ENCODE results near the gene KPNA4. TPM values are rescaled to one million over a fixed set of nuclear protein-coding genes. Genes with fewer than 3 reads are reported as not detected.

The KPNA4 gene
- total and polyA plus RNA-seq, 7 donors, result 15.0 to 52.8 (median 45.4) TPM

DNA sequence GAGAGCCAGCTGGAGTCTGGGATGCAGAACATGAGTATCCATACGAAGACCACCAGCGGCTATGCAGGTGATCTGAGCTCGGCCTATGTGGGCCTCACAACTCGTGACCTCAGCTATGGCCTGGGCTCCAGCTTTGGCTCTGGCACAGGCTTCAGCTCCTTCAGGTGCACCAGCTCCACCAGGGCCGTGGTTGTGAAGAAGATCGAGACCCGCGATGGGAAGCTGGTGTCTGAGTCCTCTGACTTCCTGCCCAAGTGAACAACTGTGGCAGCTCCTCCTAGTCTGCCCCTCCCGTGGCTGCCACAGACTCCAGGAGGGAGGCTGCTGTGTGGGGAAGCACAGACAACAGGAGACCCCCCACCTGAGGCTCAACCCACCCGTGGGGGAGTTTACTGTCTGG, 3.6 kb upstream of the KPNA4 start:
- Histone ChIP-seq H3K9me3 (no peaks in the 10 kb centered on the region), H3K27ac (no peak overlapping the region), H3K36me3 (no peaks in the 10 kb centered on the region), H3K4me3 (no peak overlapping the region), H3K27me3 (no peaks in the 10 kb centered on the region), H3K4me1 (peaks cover 0 to 17% (median 6%) of the 10 kb centered on the region in 4 donors)
- WGBS, 2 donors, result 80 to 92% methylated on average over 10 of the region's 10 CpGs
- intact Hi-C loops (cut with DNase I), result loop anchor here (5.0 kb wide), 2 partner anchors 122 to 653 kb away; partner anchors contain the start of genes NMD3 and TRIM59
- TF ChIP-seq POLR2A (IDR thresholded peaks at IDR 0.05), result no peak
- TF ChIP-seq EP300 (IDR thresholded peaks at IDR 0.05), result no peak
- TF ChIP-seq CTCF (IDR thresholded peaks at IDR 0.05), result no peak
- TF ChIP-seq POLR2AphosphoS5 (IDR thresholded peaks at IDR 0.05), result no peak
- no peak for DNase-seq

GRCh38 chr3:160567774-160568173, 2.4 kb upstream of the KPNA4 start:
- intact Hi-C loops (cut with DNase I), result loop anchor here (2.0 to 5.0 kb wide), 3 partner anchors 120 to 655 kb away; partner anchors contain the start of genes NMD3 and TRIM59
- Histone ChIP-seq H3K36me3 (no peaks in the 10 kb centered on the region), H3K4me3 (no peak overlapping the region), H3K27ac (no peak overlapping the region), H3K27me3 (no peaks in the 10 kb centered on the region), H3K9me3 (no peaks in the 10 kb centered on the region), H3K4me1 (peaks cover 0 to 29% (median 16%) of the 10 kb centered on the region in 4 donors)
- TF ChIP-seq POLR2A (IDR thresholded peaks at IDR 0.05) (no peak), CTCF (IDR thresholded peaks at IDR 0.05) (no peak), POLR2AphosphoS5 (IDR thresholded peaks at IDR 0.05) (no peak), EP300 (IDR thresholded peaks at IDR 0.05) (no peak)
- no peak for DNase-seq
- WGBS, 2 donors, result 97 to 98% methylated on average over 3 of the region's 3 CpGs

DNA sequence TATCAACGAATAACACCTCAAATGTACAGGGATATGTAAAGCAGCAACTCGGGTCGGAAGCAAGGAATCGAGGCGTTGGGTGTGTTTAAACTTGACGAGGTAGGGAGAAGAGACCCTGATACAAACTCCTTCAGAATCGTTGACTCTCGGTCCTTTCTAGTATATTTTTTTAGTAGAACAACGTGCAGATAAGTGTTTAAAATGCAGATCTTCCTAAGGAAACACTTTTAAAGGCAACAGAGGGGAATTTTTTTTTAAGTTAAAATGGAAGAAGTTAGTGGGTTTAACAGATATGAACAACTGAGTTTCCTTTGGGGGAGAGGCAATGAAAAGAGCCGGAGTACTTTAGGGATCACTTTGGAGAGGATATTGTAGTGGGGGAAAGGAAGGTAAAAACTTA, 1.1 kb upstream of the KPNA4 start:
- 8 to 32% methylated on average over 10 of the region's 10 CpGs for WGBS, 2 donors
- intact Hi-C loops (cut with DNase I), result loop anchor here (2.0 to 5.0 kb wide), 3 partner anchors 119 to 656 kb away; partner anchors contain the start of genes NMD3 and TRIM59
- H3K36me3 ChIP-seq, result no peaks in the 10 kb centered on the region
- TF ChIP-seq CTCF (IDR thresholded peaks at IDR 0.05) (no peak), EP300 (IDR thresholded peaks at IDR 0.05) (no peak), POLR2AphosphoS5 (IDR thresholded peaks at IDR 0.05) (no peak), POLR2A (IDR thresholded peaks at IDR 0.05) (no peak)
- no peaks in the 10 kb centered on the region for H3K27me3 ChIP-seq
- H3K4me1 ChIP-seq, result peaks cover 0 to 42% (median 27%) of the 10 kb centered on the region in 4 donors
- peak overlapping the region; percentile 86 to 93 (median 88) for H3K4me3 ChIP-seq
- H3K27ac ChIP-seq, result peak overlapping the region; percentile 98 to 99 (median 99)
- H3K9me3 ChIP-seq, result no peaks in the 10 kb centered on the region
- no peak for DNase-seq

DNA sequence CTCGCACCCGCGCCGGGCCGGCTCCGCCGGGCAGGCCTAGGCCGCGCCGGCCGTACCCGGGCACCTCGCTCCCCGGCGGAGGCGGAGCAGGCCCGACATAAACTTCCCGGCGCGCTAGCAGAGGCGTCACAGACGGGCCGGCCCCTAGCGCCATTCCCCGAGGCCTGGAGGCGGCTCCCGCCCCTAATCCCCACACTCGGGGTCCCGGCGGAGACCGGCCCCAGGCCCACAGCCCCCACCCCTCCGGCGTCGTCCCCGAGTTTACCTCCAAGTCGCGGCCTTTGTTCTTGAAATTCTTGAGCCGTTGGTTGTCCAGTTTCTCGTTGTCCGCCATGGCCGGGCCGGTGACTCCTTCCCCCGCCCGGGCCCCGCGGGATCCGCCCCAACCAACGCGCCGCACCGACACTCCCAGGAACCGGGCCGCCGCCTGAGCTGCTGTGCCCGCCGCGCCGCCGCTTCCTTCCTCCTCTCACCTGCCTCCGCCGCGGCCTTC, 376 bp downstream of the KPNA4 start:
- H3K4me1 ChIP-seq, result peaks cover 0 to 57% (median 39%) of the 10 kb centered on the region in 4 donors
- peak overlapping the region; percentile 98 to 99 (median 99) for H3K27ac ChIP-seq
- no peaks in the 10 kb centered on the region for H3K36me3 ChIP-seq
- H3K9me3 ChIP-seq, result no peaks in the 10 kb centered on the region
- TF ChIP-seq POLR2A (IDR thresholded peaks at IDR 0.05) (no peak), CTCF (IDR thresholded peaks at IDR 0.05) (no peak), POLR2AphosphoS5 (IDR thresholded peaks at IDR 0.05) (no peak), EP300 (IDR thresholded peaks at IDR 0.05) (no peak)
- peak; percentile 83 for DNase-seq
- intact Hi-C loops (cut with DNase I), result loop anchor here (5.0 kb wide), 2 partner anchors 118 to 657 kb away; partner anchors contain the start of genes NMD3 and TRIM59
- H3K4me3 ChIP-seq, result peak overlapping the region; percentile 86 to 93 (median 88)
- 0 to 1% methylated on average over 62 of the region's 62 CpGs for WGBS, 2 donors
- H3K27me3 ChIP-seq, result no peaks in the 10 kb centered on the region

Measured in sigmoid colon (tissue), 7 donors.